ENCODE data around the gene SLC8A1.

DNA sequence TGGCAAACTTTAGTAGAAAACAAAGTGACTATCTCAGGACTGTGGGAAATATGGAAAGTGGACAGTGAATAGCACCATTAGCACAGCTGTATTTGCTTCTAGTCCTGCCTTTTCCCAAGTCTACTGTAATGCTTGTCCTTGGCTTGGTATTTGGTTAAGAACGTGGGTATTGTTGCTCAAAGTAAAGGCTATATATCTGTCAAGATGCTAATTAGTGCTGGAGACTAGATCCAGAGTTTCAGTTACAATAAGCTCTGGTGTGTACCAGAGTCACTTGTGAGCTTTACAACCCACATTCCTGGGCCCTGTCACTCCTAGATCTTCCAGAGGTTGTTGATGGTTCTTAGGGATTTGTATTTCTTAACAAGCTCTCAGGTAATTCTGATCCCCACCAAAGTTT, 313.6 kb downstream of the SLC8A1 start:
- TF ChIP-seq, protein P1, sequence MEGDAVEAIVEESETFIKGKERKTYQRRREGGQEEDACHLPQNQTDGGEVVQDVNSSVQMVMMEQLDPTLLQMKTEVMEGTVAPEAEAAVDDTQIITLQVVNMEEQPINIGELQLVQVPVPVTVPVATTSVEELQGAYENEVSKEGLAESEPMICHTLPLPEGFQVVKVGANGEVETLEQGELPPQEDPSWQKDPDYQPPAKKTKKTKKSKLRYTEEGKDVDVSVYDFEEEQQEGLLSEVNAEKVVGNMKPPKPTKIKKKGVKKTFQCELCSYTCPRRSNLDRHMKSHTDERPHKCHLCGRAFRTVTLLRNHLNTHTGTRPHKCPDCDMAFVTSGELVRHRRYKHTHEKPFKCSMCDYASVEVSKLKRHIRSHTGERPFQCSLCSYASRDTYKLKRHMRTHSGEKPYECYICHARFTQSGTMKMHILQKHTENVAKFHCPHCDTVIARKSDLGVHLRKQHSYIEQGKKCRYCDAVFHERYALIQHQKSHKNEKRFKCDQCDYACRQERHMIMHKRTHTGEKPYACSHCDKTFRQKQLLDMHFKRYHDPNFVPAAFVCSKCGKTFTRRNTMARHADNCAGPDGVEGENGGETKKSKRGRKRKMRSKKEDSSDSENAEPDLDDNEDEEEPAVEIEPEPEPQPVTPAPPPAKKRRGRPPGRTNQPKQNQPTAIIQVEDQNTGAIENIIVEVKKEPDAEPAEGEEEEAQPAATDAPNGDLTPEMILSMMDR (IDR thresholded peaks at IDR 0.05 in 2 of 3, conservative IDR thresholded peaks at IDR 0.05 in 1 of 3; ENCODE audit: control insufficient read depth in 2 of 3, extremely low read depth in 1 of 3, insufficient read depth in 1 of 3, low read depth in 3 of 3, low read length in 3 of 3), result no peak
- TF ChIP-seq TCF7 (IDR thresholded peaks at IDR 0.05; ENCODE audit: borderline replicate concordance) (no peak), POLR2A (IDR thresholded peaks at IDR 0.05; ENCODE audit: low read depth, low read length) (no peak), GABPA (IDR thresholded peaks at IDR 0.05; ENCODE audit: low read depth) (no peak), CEBPB (IDR thresholded peaks at IDR 0.05; ENCODE audit: borderline replicate concordance in 1 of 2, low read depth in 2 of 2, low read length in 2 of 2) (no peak), SMAD5 (IDR thresholded peaks at IDR 0.05; ENCODE audit: low read depth) (no peak), RAD51 (IDR thresholded peaks at IDR 0.05) (no peak), EZH2 (IDR thresholded peaks at IDR 0.05; ENCODE audit: borderline replicate concordance, control insufficient read depth, low read depth, low read length) (no peak)
- TF ChIP-seq, protein P2, sequence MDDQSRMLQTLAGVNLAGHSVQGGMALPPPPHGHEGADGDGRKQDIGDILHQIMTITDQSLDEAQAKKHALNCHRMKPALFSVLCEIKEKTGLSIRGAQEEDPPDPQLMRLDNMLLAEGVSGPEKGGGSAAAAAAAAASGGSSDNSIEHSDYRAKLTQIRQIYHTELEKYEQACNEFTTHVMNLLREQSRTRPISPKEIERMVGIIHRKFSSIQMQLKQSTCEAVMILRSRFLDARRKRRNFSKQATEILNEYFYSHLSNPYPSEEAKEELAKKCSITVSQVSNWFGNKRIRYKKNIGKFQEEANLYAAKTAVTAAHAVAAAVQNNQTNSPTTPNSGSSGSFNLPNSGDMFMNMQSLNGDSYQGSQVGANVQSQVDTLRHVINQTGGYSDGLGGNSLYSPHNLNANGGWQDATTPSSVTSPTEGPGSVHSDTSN (IDR thresholded peaks at IDR 0.05; ENCODE audit: insufficient replicate concordance, low read depth, low read length), result no peak
- TF ChIP-seq, protein P3, sequence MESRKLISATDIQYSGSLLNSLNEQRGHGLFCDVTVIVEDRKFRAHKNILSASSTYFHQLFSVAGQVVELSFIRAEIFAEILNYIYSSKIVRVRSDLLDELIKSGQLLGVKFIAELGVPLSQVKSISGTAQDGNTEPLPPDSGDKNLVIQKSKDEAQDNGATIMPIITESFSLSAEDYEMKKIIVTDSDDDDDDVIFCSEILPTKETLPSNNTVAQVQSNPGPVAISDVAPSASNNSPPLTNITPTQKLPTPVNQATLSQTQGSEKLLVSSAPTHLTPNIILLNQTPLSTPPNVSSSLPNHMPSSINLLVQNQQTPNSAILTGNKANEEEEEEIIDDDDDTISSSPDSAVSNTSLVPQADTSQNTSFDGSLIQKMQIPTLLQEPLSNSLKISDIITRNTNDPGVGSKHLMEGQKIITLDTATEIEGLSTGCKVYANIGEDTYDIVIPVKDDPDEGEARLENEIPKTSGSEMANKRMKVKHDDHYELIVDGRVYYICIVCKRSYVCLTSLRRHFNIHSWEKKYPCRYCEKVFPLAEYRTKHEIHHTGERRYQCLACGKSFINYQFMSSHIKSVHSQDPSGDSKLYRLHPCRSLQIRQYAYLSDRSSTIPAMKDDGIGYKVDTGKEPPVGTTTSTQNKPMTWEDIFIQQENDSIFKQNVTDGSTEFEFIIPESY (IDR thresholded peaks at IDR 0.05), result no peak

Measured in GM12878 (cell line).